ENCODE measurements around the gene SUMO3.

SUMO3 gene

GRCh38 chr21:44760376-44760775 is 57.5 kb downstream of the SUMO3 start:
- Histone ChIP-seq H3K27ac (no peak overlapping the region), H3K27me3 (ENCODE audit: insufficient read depth, low read depth, severe bottlenecking) (no peaks in the 10 kb centered on the region), H3K9me3 (ENCODE audit: severe bottlenecking) (peaks cover 8% of the 10 kb centered on the region), H3K36me3 (no peaks in the 10 kb centered on the region), H3K4me3 (ENCODE audit: low read depth, low read length) (no peak overlapping the region)
- TF ChIP-seq CTCF (IDR thresholded peaks at IDR 0.05; ENCODE audit: low read depth, low read length) = no peak
- peak; percentile 6 for DNase-seq

GRCh38 chr21:44759628-44760285 is 58.1 kb downstream of the SUMO3 start:
- DNase-seq = peak; percentile 6
- no peaks in the 10 kb centered on the region for H3K36me3 ChIP-seq
- no peak overlapping the region for H3K4me3 ChIP-seq (ENCODE audit: low read depth, low read length)
- H3K27me3 ChIP-seq (ENCODE audit: insufficient read depth, low read depth, severe bottlenecking) = no peaks in the 10 kb centered on the region
- no peak for TF ChIP-seq CTCF (IDR thresholded peaks at IDR 0.05; ENCODE audit: low read depth, low read length)
- peaks cover 10% of the 10 kb centered on the region for H3K9me3 ChIP-seq (ENCODE audit: severe bottlenecking)
- no peak overlapping the region for H3K27ac ChIP-seq

- Histone ChIP-seq H3K36me3 (no peaks in the 10 kb centered on the region), H3K27ac (no peak overlapping the region), H3K27me3 (ENCODE audit: insufficient read depth, low read depth, severe bottlenecking) (no peaks in the 10 kb centered on the region), H3K9me3 (ENCODE audit: severe bottlenecking) (peaks cover 13% of the 10 kb centered on the region), H3K4me3 (ENCODE audit: low read depth, low read length) (no peak overlapping the region)
- no peak for TF ChIP-seq CTCF (IDR thresholded peaks at IDR 0.05; ENCODE audit: low read depth, low read length)
- DNase-seq = peak; percentile 6
Observed at GRCh38 chr21:44758781-44759627, 58.9 kb downstream of the SUMO3 start.

- no peak for TF ChIP-seq CTCF (IDR thresholded peaks at IDR 0.05; ENCODE audit: low read depth, low read length)
- Histone ChIP-seq H3K27me3 (ENCODE audit: insufficient read depth, low read depth, severe bottlenecking) (no peaks in the 10 kb centered on the region), H3K9me3 (ENCODE audit: severe bottlenecking) (peaks cover 13% of the 10 kb centered on the region), H3K27ac (no peak overlapping the region), H3K36me3 (no peaks in the 10 kb centered on the region), H3K4me3 (ENCODE audit: low read depth, low read length) (no peak overlapping the region)
- DNase-seq = peak; percentile 8
Observed at GRCh38 chr21:44758141-44758561, 59.7 kb downstream of the SUMO3 start.

GRCh38 chr21:44757731-44758130 is 60.1 kb downstream of the SUMO3 start:
- Histone ChIP-seq H3K36me3 (no peaks in the 10 kb centered on the region), H3K27me3 (ENCODE audit: insufficient read depth, low read depth, severe bottlenecking) (no peaks in the 10 kb centered on the region), H3K9me3 (ENCODE audit: severe bottlenecking) (peaks cover 13% of the 10 kb centered on the region), H3K4me3 (ENCODE audit: low read depth, low read length) (no peak overlapping the region), H3K27ac (no peak overlapping the region)
- TF ChIP-seq CTCF (IDR thresholded peaks at IDR 0.05; ENCODE audit: low read depth, low read length) = no peak
- no peak for DNase-seq
